Endothelial cell of umbilical vein (primary cell): ENCODE results near the gene STYX.

Source experiments
- CTCF ChIP-seq, 2 donors: IDR thresholded peaks; 1 replicate in 1 of 2; 2 replicates in 1 of 2; pipeline ENCODE4 v1.5.1; 2011; ENCODE audit warnings: low read length in 2 of 2, mild to moderate bottlenecking in 2 of 2, moderate library complexity in 2 of 2, control low read depth in 1 of 2, inconsistent platforms in 1 of 2, low read depth in 1 of 2; ENCODE audit not compliant: insufficient read depth in 1 of 2; ENCODE audit errors: extremely low read depth in 1 of 2
- FOS ChIP-seq: IDR thresholded peaks from 2 replicates; pipeline ENCODE4 v1.6.1; 2011; ENCODE audit warnings: mild to moderate bottlenecking, low read length, moderate library complexity, borderline replicate concordance; ENCODE audit not compliant: insufficient read depth
- POLR2A ChIP-seq: IDR thresholded peaks from 2 replicates; pipeline ENCODE4 v1.6.1; 2012; ENCODE audit warnings: low read depth, mild to moderate bottlenecking, control low read depth, low read length

GRCh38 chr14:52735921-52736489 lies 6.0 kb downstream of the STYX start:
- no peak for TF ChIP-seq POLR2A
- TF ChIP-seq CTCF (IDR thresholded peaks at IDR 0.05; ENCODE audit: extremely low read depth in 1 of 2, insufficient read depth in 1 of 2, low read depth in 1 of 2, low read length in 2 of 2), result no peak
- no peak for TF ChIP-seq FOS
